Measurements from ENCODE around the gene BCL2L14. TPM values are rescaled to one million over a fixed set of nuclear protein-coding genes. Genes with fewer than 3 reads are reported as not detected.

BCL2L14 gene
- total and polyA plus RNA-seq, 7 donors = not detected

DNA sequence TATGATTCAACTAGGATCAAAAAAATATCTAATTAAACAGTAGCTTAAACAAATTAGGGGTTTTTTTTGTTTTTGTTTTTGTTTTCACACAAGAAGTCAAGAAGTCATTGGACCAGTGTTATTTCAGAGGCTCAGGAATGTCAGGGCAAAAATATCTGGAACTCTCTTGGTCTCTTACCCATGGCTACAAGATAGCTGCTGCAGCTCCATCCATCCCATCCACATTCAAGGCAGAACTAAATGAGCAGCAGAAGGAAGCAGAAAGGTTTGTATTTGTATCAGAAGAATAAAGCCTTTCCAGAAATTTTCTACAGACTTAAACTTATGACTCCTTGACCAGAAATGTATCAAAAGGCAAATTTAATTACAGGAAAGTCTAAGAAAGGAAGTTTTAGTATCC, 33.8 kb upstream of the BCL2L14 start:
- DNase-seq (no peak), ATAC-seq (no peak)
- TF ChIP-seq, protein P1, sequence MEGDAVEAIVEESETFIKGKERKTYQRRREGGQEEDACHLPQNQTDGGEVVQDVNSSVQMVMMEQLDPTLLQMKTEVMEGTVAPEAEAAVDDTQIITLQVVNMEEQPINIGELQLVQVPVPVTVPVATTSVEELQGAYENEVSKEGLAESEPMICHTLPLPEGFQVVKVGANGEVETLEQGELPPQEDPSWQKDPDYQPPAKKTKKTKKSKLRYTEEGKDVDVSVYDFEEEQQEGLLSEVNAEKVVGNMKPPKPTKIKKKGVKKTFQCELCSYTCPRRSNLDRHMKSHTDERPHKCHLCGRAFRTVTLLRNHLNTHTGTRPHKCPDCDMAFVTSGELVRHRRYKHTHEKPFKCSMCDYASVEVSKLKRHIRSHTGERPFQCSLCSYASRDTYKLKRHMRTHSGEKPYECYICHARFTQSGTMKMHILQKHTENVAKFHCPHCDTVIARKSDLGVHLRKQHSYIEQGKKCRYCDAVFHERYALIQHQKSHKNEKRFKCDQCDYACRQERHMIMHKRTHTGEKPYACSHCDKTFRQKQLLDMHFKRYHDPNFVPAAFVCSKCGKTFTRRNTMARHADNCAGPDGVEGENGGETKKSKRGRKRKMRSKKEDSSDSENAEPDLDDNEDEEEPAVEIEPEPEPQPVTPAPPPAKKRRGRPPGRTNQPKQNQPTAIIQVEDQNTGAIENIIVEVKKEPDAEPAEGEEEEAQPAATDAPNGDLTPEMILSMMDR (IDR thresholded peaks at IDR 0.05) = no peak
- Histone ChIP-seq H3K27ac (no peak overlapping the region), H3K4me1 (no peaks in the 10 kb centered on the region), H3K36me3 (ENCODE audit: insufficient read depth in 1 of 2, low read depth in 1 of 2) (no peaks in the 10 kb centered on the region), H3K27me3 (ENCODE audit: insufficient read depth in 3 of 3, low read length in 2 of 3) (no peaks in the 10 kb centered on the region), H3K4me3 (no peak overlapping the region), H3K9me3 (no peaks in the 10 kb centered on the region)
- intact Hi-C loops (cut with DNase I) = no loop called here

DNA sequence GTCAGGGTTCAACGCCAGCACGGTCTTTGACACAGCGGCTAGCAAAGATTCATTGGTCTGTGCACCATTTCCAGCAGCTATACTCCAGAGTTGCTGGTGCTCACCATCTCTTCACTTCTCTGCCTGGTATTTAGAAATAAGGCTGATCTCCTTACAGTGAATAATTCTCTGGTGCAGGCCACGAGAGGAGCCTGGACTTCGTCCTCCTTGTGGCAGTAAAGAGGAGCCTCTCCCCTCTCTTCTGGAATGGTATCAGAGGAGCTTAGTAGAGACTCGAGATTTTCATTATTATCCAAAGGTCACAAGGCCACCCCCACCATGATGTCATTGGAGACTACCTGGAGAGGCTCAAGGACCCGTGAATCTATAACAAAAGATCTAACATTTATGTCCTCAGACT, 30.8 kb upstream of the BCL2L14 start:
- no peak for ATAC-seq
- DNase-seq = no peak
- H3K27me3 ChIP-seq (ENCODE audit: insufficient read depth in 3 of 3, low read length in 2 of 3) = no peaks in the 10 kb centered on the region
- H3K36me3 ChIP-seq (ENCODE audit: insufficient read depth in 1 of 2, low read depth in 1 of 2) = no peaks in the 10 kb centered on the region
- TF ChIP-seq, protein P1 (IDR thresholded peaks at IDR 0.05) = no peak
- no peaks in the 10 kb centered on the region for H3K9me3 ChIP-seq
- no peak overlapping the region for H3K27ac ChIP-seq
- 73 to 84% (median 78%) methylated on average over 7 of the region's 7 CpGs for WGBS, 3 donors
- no peaks in the 10 kb centered on the region for H3K4me1 ChIP-seq
- intact Hi-C loops (cut with DNase I) = no loop called here
- no peak overlapping the region for H3K4me3 ChIP-seq

DNA sequence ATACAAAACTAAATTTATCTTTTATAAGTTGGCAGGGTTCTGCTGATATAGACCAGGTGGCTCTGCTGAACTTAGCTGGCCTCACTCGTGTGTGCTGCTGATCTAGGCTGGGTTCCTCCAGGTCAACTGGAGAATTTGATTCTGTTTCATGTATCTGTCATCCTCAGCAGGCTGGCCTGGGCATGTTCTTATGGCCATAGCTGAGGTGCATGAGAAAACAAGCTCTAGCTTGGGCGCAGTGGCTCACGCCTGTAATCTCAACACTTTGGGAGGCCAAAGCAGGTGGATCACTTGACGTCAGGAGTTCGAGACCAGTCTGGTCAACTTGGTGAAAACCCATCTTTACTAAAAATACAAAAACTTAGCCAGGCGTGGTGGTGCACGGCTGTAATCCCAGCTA, 24.3 kb upstream of the BCL2L14 start:
- ATAC-seq (no peak), DNase-seq (no peak)
- H3K4me1 ChIP-seq = no peaks in the 10 kb centered on the region
- intact Hi-C loops (cut with DNase I) = no loop called here
- H3K36me3 ChIP-seq (ENCODE audit: insufficient read depth in 1 of 2, low read depth in 1 of 2) = no peaks in the 10 kb centered on the region
- H3K27me3 ChIP-seq (ENCODE audit: insufficient read depth in 3 of 3, low read length in 2 of 3) = peaks cover 0 to 3% (median 0%) of the 10 kb centered on the region in 3 donors
- no peak overlapping the region for H3K27ac ChIP-seq
- no peak overlapping the region for H3K4me3 ChIP-seq
- H3K9me3 ChIP-seq = no peaks in the 10 kb centered on the region
- TF ChIP-seq, protein P1 (IDR thresholded peaks at IDR 0.05) = no peak
- WGBS, 3 donors = 86 to 90% (median 88%) methylated on average over 7 of the region's 7 CpGs

DNA sequence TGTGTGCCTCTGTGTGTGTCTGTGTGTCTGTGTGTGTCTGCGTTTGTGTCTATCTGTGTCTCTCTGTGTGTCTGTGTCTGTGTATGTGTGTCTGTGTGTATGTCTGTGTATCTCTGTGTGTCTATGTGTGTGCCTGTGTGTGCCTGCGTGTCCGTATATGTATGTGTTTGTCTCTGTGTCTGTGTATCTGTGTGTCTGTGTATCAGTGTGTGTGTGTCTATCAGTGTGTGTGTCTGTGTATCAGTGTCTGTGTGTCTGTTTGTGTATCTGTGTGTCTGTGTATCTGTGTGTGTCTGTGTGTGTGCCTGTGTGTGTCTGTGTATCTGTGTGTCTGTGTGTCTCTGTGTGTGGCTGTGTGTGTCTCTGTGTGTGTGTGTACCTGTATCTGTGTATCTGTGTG, 23.1 kb upstream of the BCL2L14 start:
- no peak for DNase-seq
- Histone ChIP-seq H3K9me3 (no peaks in the 10 kb centered on the region), H3K36me3 (ENCODE audit: insufficient read depth in 1 of 2, low read depth in 1 of 2) (no peaks in the 10 kb centered on the region), H3K4me1 (no peaks in the 10 kb centered on the region), H3K4me3 (no peak overlapping the region), H3K27ac (no peak overlapping the region), H3K27me3 (ENCODE audit: insufficient read depth in 3 of 3, low read length in 2 of 3) (peaks cover 0 to 3% (median 0%) of the 10 kb centered on the region in 3 donors)
- intact Hi-C loops (cut with DNase I) = no loop called here
- WGBS, 3 donors = 88 to 96% (median 94%) methylated on average over 3 of the region's 3 CpGs
- ATAC-seq = no peak
- TF ChIP-seq, protein P1 (IDR thresholded peaks at IDR 0.05) = no peak

DNA sequence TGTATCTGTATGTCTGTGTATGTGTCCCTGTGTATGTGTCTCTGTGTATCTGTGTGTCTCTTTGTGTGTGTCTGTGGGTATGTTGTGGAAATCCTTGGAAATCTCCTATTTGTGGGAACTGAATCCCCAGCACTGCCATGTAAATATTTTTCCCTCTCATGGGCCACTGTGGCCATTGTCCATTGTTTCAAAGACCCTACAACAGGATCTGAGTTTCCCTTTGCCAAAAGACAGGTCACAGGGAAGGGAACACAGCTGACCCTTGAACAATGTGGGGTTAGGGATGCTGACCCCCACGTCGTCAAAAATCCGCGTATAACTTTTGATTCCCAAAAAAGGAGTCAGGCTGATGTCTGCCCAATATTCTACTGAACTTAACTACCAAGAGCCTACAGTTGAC, 22.5 kb upstream of the BCL2L14 start:
- intact Hi-C loops (cut with DNase I) = no loop called here

More for the DNA sequence above, 22.5 kb upstream of the BCL2L14 start:
- WGBS, 3 donors = 67 to 83% (median 68%) methylated on average over 4 of the region's 4 CpGs
- Histone ChIP-seq H3K4me3 (no peak overlapping the region), H3K4me1 (no peaks in the 10 kb centered on the region), H3K36me3 (ENCODE audit: insufficient read depth in 1 of 2, low read depth in 1 of 2) (no peaks in the 10 kb centered on the region), H3K9me3 (no peaks in the 10 kb centered on the region), H3K27me3 (ENCODE audit: insufficient read depth in 3 of 3, low read length in 2 of 3) (peaks cover 0 to 3% (median 0%) of the 10 kb centered on the region in 3 donors), H3K27ac (no peak overlapping the region)
- TF ChIP-seq, protein P1 (IDR thresholded peaks at IDR 0.05) = no peak
- DNase-seq (no peak), ATAC-seq (no peak)
